GOT3 (cell line): ENCODE results near the gene SUGP1.

Source experiments
- DNase-seq: peaks from one replicate; lab custom pipeline; 2025; ENCODE audit warnings: mixed read lengths; lab: John Stamatoyannopoulos, UW

Gene SUGP1

GRCh38 chr19:19342086-19343015 lies 22.0 kb upstream of the SUGP1 start:
- peak; percentile 12 for DNase-seq

- no peak for DNase-seq
These were observed 20.7 kb upstream of the SUGP1 start for GRCh38 chr19:19341026-19341425.

GRCh38 chr19:19338082-19338481 lies 17.8 kb upstream of the SUGP1 start:
- DNase-seq, result peak; percentile 63

GRCh38 chr19:19337120-19337519 lies 16.8 kb upstream of the SUGP1 start:
- DNase-seq, result no peak

- no peak for DNase-seq
These were observed 16.3 kb upstream of the SUGP1 start for GRCh38 chr19:19336597-19336996.

DNA sequence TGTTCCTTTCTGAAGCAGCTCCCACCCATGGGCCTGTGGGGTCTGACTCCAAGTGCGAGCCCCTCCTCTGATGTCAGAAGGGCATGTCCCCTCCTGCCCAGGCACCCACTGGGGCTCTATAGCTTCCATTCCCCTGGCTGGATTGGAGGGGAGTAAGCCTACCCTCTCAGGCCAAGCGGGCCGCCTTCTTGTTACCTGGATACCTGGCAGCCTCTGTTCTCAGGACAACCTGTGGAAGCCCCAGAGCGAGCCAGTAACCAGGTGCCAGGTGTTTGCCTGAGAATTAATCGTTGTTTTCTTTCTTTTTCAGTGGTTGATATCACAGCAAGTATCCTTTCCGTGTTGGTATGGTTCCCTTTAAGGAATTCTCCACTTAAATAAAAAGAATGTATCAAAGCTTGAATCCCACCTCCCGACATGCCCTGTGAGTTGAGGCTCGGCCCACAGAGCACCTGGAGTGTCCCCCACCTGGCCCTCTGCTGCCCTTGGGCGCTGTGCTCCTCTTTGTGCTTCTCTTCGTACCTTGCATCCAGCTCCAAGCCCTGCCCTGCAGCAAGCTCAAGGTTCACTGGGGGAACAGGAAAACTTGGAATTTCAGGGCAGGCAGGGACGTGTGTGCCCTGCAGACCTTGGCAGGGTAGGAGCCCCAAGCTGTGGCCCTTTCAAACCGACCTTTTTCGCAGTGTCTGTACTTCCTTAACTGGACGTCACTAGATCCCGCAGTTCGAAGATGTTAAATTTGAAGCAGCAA lies 15.3 kb upstream of the SUGP1 start:
- DNase-seq, result no peak

DNA sequence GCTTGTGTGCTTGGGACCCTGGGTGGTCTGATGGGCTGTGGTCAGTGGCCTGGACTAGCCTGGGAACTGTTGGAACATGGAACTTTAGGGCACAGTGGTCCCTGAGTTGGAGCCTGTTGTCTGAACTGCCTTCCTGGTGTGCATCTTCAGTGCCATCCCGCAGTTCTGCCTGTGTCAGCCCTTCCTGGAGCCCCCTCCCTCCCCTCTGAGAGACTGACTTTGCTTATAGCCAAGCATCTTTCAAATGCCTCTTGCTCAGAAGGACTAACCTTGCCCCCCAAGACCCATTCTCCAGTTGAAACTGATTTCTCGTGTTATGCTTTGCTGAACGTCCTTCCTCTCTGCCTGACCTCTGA lies 14.7 kb upstream of the SUGP1 start:
- no peak for DNase-seq

- DNase-seq, result no peak
These were observed 14.0 kb upstream of the SUGP1 start for GRCh38 chr19:19334063-19334988.

DNA sequence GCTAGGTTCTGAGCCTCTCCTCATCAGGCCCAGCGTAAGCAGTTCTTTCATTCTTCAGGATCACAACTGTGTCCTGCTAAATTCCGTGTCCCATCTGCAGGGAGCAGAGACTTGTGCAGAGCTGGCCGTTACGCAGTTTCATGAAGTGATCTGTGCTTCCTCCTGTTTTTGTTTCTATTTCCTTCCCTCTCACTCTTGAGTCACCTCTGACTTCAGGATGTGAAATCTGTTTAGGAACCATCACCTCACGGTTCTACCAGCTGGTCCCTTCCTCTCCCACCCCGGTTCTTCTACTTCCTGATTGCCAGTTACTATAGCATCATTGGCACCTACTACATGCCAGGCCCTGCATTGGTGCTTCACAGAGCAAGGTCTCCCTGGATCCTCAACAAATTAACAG lies 8.8 kb upstream of the SUGP1 start:
- no peak for DNase-seq

DNA sequence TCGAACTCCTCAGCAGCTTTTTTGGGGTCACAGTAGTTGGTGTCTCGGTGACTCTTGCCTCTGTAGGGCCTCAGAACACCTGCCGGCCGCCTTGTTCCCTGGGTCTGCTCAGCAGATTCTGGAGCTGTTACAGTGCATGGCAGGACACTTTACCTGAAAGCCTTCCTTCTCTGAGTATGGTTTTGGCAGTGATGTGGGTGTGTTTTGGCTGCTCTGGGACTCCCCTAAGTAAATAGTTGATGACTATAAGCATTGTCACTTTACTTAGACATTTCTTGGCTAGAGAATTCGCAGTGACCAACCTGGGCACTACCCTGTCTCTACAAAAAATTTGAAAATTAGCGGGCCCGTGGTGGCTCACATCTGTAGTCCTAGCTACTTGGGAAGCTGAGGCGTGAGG lies 7.4 kb upstream of the SUGP1 start:
- DNase-seq, result no peak

GRCh38 chr19:19324059-19324770 lies 3.9 kb upstream of the SUGP1 start:
- DNase-seq, result no peak

- DNase-seq, result no peak
These were observed 850 bp upstream of the SUGP1 start for GRCh38 chr19:19321141-19321577.

- DNase-seq, result no peak
These were observed 463 bp downstream of the SUGP1 start for GRCh38 chr19:19319732-19320360.

DNA sequence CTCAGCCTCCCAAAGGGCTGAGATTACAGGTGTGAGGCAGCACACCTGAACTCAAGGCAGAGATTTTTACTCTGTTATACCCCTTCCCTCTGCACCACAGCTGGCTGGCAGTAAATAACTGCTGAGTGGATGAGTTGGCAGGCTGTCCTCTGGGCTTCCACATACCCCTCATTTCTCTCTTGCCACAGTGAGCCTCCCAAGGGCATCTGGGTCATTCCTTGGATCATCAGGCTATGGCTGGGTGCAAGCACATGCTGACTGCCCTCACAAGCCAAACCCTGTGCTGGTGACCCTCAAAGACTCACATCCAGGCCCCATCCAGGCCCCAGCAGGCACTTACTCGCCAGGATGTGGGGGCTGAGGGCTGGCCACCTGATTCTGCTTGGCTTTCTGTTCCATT lies 4.2 kb downstream of the SUGP1 start:
- no peak for DNase-seq

DNA sequence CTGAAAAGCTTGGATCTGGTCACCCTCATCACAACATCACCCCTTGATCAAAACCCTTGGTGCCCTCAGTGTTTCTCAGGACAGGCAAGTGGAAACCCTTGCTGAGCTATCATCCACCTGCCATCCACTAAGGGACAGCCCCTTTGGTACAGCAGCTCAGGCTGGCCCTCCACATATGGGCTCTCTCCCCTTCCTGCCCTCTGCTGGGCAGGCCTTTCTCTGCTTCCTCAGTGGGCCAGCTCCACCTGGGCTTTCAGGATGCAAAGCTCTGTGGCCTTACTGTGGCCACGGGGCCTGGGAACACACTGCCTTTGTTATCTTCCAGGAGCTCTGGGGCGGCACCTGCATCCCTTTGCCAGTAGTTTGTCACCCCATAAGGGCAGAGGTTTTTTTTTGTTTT lies 4.9 kb downstream of the SUGP1 start:
- no peak for DNase-seq

GRCh38 chr19:19308373-19308772 lies 11.9 kb downstream of the SUGP1 start:
- no peak for DNase-seq

DNA sequence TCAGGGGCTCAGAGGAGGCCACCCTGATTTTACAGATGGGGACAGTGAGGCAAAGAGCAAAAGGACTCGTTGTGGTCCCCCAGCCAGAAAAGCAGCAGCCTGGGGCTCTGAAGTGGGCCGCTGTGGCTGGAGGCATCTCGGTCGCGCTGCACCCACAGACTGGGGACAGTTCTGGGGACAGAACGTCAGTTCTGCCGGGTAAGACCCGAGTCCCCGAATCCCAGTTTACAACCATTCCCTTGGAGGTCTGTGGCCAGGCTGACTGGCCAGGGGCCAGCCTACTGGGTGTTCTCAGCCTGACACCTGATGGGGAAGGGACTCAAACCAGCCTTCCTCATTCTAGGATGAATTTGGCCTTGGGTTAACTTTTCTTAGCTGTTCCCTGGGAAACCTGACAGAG lies 14.1 kb downstream of the SUGP1 start:
- no peak for DNase-seq

- no peak for DNase-seq
These were observed 14.6 kb downstream of the SUGP1 start for GRCh38 chr19:19305696-19306095.

GRCh38 chr19:19305066-19305465 lies 15.2 kb downstream of the SUGP1 start:
- DNase-seq, result no peak

GRCh38 chr19:19304186-19304965 lies 15.9 kb downstream of the SUGP1 start:
- no peak for DNase-seq
